GM06990 (cell line): ENCODE results near the gene NID2.

Experiments
- DNase-seq: peaks from one replicate; pipeline ENCODE4 v3.0.0-alpha.2; 2011; ENCODE audit not compliant: insufficient read length; ENCODE audit errors: extremely low read depth
- H3K27me3 ChIP-seq: replicated peaks from 2 replicates; pipeline ENCODE4 v1.6.0; 2011; ENCODE audit warnings: low read length; ENCODE audit not compliant: control insufficient read depth, insufficient read depth
- H3K36me3 ChIP-seq: 2 replicates; pipeline ENCODE4 v1.5.1; 2011; ENCODE audit warnings: low read length; ENCODE audit not compliant: control insufficient read depth, insufficient read depth
- H3K4me3 ChIP-seq: replicated peaks from 2 replicates; pipeline ENCODE4 v1.5.1; 2011; ENCODE audit warnings: low read depth, mild to moderate bottlenecking, control low read depth, low read length
- TF ChIP-seq, protein P1 (sequence below): IDR thresholded peaks from 2 replicates; pipeline ENCODE4 v1.5.1; 2011; ENCODE audit warnings: low read length, control low read depth, mild to moderate bottlenecking, inconsistent platforms; ENCODE audit not compliant: insufficient read depth, poor library complexity, severe bottlenecking

Gene NID2

GRCh38 chr14:52111583-52111982 is 42.7 kb upstream of the NID2 start:
- no peak for DNase-seq

DNA sequence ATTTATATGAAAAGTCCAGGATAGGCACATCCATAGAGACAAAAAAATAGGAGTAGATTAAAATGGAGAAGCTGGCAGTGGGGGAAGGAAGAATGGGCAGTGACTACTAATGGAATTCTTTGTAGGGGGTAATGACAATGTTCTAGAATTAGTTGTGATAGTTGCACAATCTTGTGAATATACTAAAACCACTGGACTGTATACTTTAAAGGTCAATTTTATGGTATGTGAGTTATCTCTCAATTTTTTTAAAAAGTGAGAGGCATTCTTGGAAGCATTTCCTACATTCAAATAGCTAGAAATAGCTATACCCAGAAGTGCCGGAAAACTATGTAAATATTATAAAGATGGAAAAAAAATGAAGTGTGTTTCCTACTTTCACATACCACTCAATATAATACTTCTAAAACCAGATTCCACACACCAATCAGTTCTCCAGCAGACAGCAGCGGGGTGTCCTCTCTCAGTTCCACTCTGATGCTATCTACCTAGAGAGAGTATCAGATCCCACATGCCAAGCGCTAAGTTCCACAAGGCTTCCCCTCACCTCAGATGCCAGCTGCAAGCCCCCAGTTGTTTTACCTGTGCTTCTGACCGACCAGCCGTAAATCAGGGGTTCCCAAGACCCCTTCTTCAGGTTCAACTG is 41.7 kb upstream of the NID2 start:
- H3K27me3 ChIP-seq, result no peaks in the 10 kb centered on the region
- no peaks in the 10 kb centered on the region for H3K36me3 ChIP-seq
- H3K4me3 ChIP-seq, result no peak overlapping the region
- TF ChIP-seq, protein P1, sequence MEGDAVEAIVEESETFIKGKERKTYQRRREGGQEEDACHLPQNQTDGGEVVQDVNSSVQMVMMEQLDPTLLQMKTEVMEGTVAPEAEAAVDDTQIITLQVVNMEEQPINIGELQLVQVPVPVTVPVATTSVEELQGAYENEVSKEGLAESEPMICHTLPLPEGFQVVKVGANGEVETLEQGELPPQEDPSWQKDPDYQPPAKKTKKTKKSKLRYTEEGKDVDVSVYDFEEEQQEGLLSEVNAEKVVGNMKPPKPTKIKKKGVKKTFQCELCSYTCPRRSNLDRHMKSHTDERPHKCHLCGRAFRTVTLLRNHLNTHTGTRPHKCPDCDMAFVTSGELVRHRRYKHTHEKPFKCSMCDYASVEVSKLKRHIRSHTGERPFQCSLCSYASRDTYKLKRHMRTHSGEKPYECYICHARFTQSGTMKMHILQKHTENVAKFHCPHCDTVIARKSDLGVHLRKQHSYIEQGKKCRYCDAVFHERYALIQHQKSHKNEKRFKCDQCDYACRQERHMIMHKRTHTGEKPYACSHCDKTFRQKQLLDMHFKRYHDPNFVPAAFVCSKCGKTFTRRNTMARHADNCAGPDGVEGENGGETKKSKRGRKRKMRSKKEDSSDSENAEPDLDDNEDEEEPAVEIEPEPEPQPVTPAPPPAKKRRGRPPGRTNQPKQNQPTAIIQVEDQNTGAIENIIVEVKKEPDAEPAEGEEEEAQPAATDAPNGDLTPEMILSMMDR, result no peak
- no peak for DNase-seq

More at GRCh38 chr14:52111583-52111982, 42.7 kb upstream of the NID2 start:
- Histone ChIP-seq H3K4me3 (no peak overlapping the region), H3K27me3 (no peaks in the 10 kb centered on the region), H3K36me3 (no peaks in the 10 kb centered on the region)
- TF ChIP-seq, protein P1, result no peak

- H3K36me3 ChIP-seq, result no peaks in the 10 kb centered on the region
- TF ChIP-seq, protein P1, result no peak
- H3K4me3 ChIP-seq, result no peak overlapping the region
- DNase-seq, result no peak
- H3K27me3 ChIP-seq, result no peaks in the 10 kb centered on the region
Measured at GRCh38 chr14:52108823-52109222, 40.0 kb upstream of the NID2 start.

- Histone ChIP-seq H3K27me3 (no peaks in the 10 kb centered on the region), H3K4me3 (no peak overlapping the region), H3K36me3 (no peaks in the 10 kb centered on the region)
- no peak for DNase-seq
- TF ChIP-seq, protein P1, result no peak
Measured at GRCh38 chr14:52106840-52107239, 38.0 kb upstream of the NID2 start.

GRCh38 chr14:52103416-52103815 is 34.6 kb upstream of the NID2 start:
- TF ChIP-seq, protein P1, result no peak
- DNase-seq, result no peak
- Histone ChIP-seq H3K36me3 (no peaks in the 10 kb centered on the region), H3K27me3 (no peaks in the 10 kb centered on the region), H3K4me3 (no peak overlapping the region)

GRCh38 chr14:52095794-52096193 is 26.9 kb upstream of the NID2 start:
- TF ChIP-seq, protein P1, result no peak
- no peak for DNase-seq
- Histone ChIP-seq H3K4me3 (no peak overlapping the region), H3K27me3 (no peaks in the 10 kb centered on the region), H3K36me3 (no peaks in the 10 kb centered on the region)
